AG04449 (cell line): ENCODE measurements around the gene CEMP1.

Source experiments
- CTCF ChIA-PET: fragments of 350-600 bp; formaldehyde crosslinking; extraction: SDS; loops from one replicate; lab custom pipeline; 2021; ENCODE audit warnings: antibody characterized with exemption; lab: Yijun Ruan, JAX
- POLR2A ChIA-PET: fragments of 400-600, 350-600 bp; formaldehyde crosslinking; extraction: SDS; loops from one replicate; lab custom pipeline; 2020; ENCODE audit warnings: antibody characterized with exemption, inconsistent platforms; lab: Yijun Ruan, JAX
- DNase-seq: peaks from one replicate; pipeline ENCODE4 v3.0.0-alpha.2; 2010; ENCODE audit warnings: low read depth, low spot score
- H3K4me3 ChIP-seq: 2 replicates; pipeline ENCODE4 v1.5.1; 2011; ENCODE audit warnings: low read depth, mild to moderate bottlenecking, control low read depth, low read length
- TF ChIP-seq, protein P1 (sequence below): IDR thresholded peaks from one replicate; pipeline ENCODE4 v1.5.1; 2011; ENCODE audit warnings: mild to moderate bottlenecking, moderate library complexity, low read length, control low read depth, inconsistent platforms; ENCODE audit not compliant: insufficient read depth; ENCODE audit errors: missing control alignments

CEMP1 gene

DNA sequence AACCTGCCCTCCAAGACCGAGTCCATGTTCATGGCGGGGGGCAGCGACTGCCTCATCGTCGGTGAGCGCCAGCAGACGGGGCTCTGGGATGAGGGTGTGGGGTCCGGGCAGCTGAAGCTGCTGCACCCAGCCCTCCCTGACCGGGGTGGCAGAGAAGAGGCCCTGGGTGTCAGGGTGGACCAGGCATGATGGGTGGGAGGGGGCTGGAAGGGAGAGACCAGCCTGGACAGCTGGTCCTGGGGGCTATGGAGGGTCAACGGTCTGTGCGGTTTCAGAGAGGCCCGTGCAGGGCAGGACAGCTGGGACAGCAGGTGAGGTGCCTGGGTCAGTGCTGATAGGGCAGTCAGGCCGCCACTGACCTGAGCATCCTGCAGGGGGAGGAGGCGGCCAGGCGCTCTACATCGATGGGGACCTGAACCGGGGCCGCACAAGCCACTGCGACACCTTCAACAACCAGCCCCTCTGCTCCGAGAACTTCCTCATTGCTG is 30.7 kb downstream of the CEMP1 start:
- TF ChIP-seq, protein P1, sequence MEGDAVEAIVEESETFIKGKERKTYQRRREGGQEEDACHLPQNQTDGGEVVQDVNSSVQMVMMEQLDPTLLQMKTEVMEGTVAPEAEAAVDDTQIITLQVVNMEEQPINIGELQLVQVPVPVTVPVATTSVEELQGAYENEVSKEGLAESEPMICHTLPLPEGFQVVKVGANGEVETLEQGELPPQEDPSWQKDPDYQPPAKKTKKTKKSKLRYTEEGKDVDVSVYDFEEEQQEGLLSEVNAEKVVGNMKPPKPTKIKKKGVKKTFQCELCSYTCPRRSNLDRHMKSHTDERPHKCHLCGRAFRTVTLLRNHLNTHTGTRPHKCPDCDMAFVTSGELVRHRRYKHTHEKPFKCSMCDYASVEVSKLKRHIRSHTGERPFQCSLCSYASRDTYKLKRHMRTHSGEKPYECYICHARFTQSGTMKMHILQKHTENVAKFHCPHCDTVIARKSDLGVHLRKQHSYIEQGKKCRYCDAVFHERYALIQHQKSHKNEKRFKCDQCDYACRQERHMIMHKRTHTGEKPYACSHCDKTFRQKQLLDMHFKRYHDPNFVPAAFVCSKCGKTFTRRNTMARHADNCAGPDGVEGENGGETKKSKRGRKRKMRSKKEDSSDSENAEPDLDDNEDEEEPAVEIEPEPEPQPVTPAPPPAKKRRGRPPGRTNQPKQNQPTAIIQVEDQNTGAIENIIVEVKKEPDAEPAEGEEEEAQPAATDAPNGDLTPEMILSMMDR = no peak
- POLR2A ChIA-PET = interaction anchor here (1.0 to 1.5 kb wide), 2 partner anchors 103 to 345 kb away, joined by 3 to 8 read pairs; partner anchors contain the start of gene TRAF7
- CTCF ChIA-PET = interaction anchor here (0.6 to 4.1 kb wide), 23 partner anchors 8 to 243 kb away, joined by 3 to 41 read pairs (median 5); partner anchors contain the start of genes AMDHD2, ATP6V0C, CCNF and NTN3
- DNase-seq = no peak
- no peak overlapping the region for H3K4me3 ChIP-seq

DNA sequence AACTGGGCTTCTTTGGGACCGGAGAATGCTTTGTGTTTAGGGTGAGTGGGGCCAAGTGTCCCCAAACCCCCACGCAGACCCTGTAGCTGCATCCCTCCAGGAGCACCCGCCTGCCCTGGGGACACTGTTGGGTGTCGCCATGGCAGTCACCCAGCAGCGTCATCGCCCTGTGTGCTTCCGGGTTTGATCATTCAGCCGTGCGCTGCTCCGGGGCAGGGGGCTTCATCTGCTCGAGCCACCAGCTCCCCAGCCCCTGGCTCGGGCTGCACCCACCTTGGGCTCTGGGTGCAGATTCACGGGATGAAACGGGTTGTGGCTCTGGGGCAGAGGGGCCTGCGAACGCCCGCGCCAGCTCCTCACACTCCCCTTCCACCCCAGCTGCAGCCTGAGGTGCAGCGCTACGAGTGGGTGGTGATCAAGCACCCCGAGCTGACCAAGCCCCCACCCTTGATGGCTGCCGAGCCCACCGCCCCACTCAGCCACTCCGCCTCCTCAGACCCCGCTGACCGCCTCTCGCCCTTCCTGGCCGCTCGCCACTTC is 31.2 kb downstream of the CEMP1 start:
- TF ChIP-seq, protein P1 = no peak
- ChIA-PET POLR2A (no interaction called here), CTCF (interaction anchor here (0.9 to 4.1 kb wide), 8 partner anchors 8 to 231 kb away, joined by 3 to 41 read pairs (median 19); partner anchors contain the start of gene ATP6V0C)
- H3K4me3 ChIP-seq = no peak overlapping the region
- DNase-seq = no peak

DNA sequence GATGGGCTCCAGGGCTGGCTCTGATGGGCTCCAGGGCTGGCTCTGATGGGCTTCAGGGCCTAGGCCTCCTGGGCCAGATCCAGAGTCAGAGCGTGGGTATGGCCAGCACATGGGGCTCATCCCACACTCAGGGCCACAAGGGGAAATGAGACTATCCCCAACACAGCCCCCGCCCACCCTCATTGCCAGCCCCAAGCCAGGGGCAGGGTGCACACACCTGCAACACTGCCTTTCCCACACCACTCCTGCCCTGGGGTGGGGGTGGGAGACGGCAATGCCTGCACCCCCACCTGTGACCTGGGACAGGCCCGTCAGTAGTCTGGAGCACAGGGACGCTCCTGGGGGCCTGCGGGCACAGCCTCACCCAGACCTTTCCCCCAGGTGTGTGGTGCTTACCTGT is 31.8 kb downstream of the CEMP1 start:
- TF ChIP-seq, protein P1 = no peak
- H3K4me3 ChIP-seq = no peak overlapping the region
- ChIA-PET CTCF (interaction anchor here (0.7 to 4.1 kb wide), 6 partner anchors 11 to 223 kb away, joined by 3 to 41 read pairs (median 21); no protein-coding TSS in a partner anchor), POLR2A (no interaction called here)
- no peak for DNase-seq

DNA sequence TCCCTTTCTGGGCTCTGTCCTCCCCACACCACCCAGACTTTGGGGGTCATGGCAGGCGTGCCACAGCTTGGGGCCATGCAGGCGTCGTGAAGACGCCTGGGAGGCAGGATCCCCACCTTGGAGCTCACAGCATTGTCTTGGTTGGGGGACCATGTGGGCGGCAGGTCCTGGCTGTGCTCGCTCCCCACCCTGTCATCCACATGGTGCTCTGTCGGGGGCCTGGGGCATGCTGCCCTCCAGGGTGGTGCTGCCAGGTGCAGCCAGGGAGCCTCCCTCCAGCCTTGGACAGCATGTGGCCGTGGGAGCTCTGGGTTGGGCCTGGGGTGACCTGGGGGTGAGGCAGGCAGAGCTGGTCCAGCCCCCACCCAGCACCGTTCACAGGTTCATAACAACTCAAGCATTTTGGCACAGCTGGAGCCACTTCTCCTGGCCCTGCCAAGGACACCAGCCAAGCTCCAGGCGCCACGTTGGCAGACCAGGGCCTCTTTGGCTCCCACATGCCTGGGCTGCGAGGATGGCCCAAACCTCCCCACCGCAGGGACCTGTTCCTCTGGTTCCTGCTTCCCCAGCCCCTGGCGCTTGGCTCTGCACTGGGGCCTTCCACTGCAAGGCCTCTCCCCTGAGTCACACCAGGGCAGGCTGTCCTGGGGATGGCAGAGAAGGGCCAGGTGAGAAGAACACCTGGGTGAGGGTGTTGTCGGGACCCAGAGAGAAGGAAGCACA is 32.5 kb downstream of the CEMP1 start:
- no peak for DNase-seq
- H3K4me3 ChIP-seq = no peak overlapping the region
- ChIA-PET POLR2A (no interaction called here), CTCF (interaction anchor here (0.7 to 4.1 kb wide), 6 partner anchors 11 to 222 kb away, joined by 3 to 33 read pairs (median 4); partner anchors contain the start of gene ABCA3)
- TF ChIP-seq, protein P1 = no peak

DNA sequence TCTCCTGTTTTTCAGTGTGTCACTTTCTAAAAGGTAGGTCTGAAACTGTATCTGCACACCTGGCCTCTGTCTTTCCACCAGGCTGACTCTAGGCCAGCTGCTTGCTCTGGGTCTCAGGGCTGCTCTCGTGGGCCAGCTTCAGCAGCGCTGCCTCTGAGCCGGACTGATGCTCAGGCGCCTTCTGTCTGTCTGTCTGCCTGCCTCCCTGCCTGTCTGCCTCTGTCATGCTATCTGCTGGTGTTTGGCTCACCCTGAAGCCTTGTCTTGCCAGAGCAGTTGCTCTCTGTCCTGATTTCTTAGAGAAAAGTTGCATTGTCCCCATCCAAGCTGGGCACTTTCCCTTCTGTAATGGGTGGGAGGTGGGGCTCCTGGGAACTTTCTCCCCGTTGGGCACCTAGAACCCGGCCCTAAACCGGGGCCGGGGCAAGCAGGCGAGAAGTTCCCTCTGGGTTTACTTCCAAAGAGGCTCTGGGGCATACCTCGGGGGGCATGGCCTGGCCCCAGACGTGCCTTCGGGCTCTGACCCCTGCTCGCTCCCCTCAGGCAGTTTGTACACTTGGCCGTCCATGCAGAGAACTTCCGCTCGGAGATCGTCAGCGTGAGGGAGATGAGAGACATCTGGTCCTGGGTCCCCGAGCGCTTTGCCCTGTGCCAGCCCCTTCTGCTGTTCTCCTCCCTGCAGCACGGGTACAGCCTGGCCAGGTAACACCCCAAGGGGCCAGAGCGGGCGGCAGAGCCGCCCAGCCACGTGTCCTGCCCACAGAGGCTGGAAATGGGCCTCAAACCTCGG is 33.3 kb downstream of the CEMP1 start:
- H3K4me3 ChIP-seq = no peak overlapping the region
- TF ChIP-seq, protein P1 = no peak
- CTCF ChIA-PET = interaction anchor here (0.8 to 4.1 kb wide), 5 partner anchors 10 to 158 kb away, joined by 3 to 33 read pairs (median 4); partner anchors contain the start of gene ABCA3
- no peak for DNase-seq
- POLR2A ChIA-PET = interaction anchor here (0.6 kb wide), 1 partner anchor 222 kb away, joined by 3 read pairs; no protein-coding TSS in a partner anchor
